ENCODE measurements around the gene CEBPG.

Gene CEBPG

GRCh38 chr19:33382006-33382405, 8.5 kb downstream of the CEBPG start:
- no peak for DNase-seq (ENCODE audit: low read depth, low spot score)

- no peak for DNase-seq (ENCODE audit: low read depth, low spot score)
Measured at GRCh38 chr19:33382982-33383381, 9.5 kb downstream of the CEBPG start.

DNA sequence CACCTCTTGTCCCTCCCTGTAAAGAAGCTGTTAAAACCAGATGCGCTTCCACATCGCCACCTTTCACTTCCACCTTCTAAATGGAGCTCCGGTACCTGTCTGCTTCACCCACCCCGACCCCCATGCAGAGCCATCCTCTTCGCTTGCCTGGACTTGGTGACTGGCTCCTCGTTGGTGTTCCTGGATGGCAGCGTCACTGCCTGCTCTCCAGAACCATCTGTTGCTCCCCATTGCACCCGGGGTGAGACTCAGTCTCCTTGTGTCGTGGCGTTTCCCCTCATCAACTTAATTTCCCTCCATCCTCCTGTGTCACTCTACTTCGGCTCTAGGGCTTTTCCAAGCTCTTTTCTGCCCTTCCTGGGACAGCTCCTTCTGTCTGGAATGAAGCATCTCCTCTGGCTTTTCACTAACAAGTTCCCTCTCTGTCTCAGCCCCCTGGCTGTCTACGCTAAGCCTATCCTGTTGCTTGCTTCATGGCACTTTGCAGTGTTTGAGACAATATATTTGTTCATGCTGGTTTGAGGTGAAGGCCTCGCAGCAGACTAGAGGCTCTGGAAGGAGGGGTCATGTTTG, 10.3 kb downstream of the CEBPG start:
- DNase-seq (ENCODE audit: low read depth, low spot score), result no peak

GRCh38 chr19:33384983-33385382, 11.5 kb downstream of the CEBPG start:
- no peak for DNase-seq (ENCODE audit: low read depth, low spot score)

DNA sequence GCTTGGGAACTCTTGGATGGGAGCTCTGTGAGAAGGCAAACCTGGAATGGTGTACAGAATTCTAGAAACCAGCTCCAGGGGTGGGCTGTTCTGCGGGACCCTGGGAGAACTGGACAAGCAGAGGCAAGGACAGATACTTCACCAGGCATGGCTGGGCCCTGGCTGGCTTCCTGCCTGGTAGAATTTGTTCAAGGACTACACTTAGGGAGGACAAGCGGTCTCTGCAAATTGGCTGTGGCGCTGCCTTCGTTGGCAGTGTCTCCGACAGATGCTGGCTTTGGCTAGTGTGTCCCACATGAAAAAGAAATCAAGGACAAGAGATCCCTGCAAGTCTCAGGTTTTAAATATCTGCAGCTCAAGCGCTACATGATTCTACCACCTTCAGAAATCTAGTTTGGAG, 12.4 kb downstream of the CEBPG start:
- no peak for DNase-seq (ENCODE audit: low read depth, low spot score)

- no peak for DNase-seq (ENCODE audit: low read depth, low spot score)
Measured at GRCh38 chr19:33386361-33386858, 12.9 kb downstream of the CEBPG start.

- no peak for DNase-seq (ENCODE audit: low read depth, low spot score)
Measured at GRCh38 chr19:33387351-33388230, 14.1 kb downstream of the CEBPG start.

DNA sequence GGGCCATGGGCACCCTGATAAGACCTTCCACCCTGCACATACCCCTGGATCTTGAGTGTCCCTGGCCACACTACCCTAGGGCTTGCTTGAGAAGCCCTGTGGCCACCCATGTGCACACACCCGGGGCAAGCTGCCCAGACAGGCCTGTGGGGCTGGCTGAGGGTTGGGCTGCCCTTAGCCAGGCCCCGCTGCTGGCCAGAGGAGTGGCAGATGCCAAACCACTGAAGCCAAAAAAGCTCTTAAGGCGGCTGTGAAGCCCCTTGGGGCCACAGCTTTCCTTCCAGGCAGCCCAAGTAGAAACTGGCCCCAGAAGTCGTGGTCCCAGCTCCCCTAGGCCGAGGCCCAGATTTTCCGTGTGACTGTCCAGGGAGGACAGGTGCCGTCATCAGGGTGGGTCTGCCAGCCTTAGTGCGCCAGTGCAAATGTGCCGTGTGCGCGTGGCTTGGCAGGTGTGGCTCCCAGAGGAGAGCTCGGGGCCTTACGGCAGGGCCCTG, 14.8 kb downstream of the CEBPG start:
- DNase-seq (ENCODE audit: low read depth, low spot score), result no peak

DNA sequence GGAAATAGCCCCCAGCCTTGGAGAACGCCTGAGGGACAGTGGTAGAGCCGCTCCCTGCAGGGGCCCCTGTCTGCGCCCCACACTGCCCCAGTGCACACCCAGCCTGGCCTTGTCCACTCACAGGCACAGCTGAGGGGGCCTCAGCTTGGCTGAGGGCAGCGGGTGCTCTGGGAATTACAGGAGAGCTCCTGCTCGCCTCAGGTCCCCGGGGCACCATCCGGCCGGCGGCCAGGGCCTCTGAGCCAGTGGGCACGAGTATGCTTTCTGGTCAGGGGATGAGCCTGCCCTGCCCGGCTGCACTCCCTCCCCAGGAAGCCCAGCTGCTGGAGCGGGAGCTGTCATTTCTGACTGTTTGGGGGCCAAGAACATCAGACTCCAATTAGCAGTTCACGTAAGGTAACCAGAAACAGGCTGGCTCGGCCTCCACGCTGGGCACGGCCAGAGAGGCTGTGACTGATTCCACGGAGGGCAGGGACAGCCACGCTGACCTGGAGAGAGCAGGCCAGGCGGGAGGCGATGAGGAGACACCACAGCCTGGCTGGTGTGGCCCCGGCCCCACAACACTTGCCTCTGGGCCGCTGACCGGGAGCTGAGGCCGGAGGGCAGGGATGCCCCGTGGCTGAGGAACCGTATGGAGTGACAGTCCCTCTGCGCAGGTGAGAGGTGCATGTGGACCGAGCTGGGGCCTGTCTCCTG, 15.4 kb downstream of the CEBPG start:
- no peak for DNase-seq (ENCODE audit: low read depth, low spot score)

- DNase-seq (ENCODE audit: low read depth, low spot score), result no peak
Measured at GRCh38 chr19:33389421-33390100, 16.1 kb downstream of the CEBPG start.

- DNase-seq (ENCODE audit: low read depth, low spot score), result no peak
Measured at GRCh38 chr19:33390101-33390907, 16.8 kb downstream of the CEBPG start.

DNA sequence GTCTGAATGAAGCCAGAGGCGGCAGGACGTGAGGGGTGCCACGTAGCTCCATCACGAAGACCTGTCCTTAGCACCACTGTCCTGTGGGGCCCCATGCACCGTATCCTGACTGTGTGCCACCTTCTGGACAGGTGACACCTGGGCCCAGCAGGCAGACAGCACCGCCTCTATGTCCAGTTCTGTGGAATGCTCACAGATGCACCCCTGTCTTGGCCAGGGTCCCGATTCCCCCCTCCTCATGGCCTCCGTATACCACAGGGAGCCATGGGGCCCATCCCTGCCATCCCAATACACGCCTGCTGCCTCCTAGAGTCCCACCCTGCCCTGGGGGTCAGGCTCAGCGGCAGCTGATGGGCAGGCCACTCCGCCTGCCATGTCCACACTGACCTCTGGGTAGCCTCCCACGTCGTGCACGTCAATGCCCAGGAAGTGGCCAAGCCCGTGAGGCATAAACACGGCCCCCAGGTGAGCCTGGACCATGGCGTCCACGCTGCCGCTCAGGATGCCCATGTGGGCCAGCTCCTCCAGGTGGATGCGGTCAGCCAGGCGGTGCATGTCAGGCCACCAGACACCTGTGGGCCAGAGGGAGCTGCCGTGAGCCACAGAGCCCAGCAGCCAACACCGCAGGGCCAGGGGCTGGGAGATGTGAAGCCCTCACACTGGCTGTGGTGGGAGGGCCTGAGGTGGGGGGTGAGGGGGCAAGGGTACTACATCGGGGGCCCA, 17.6 kb downstream of the CEBPG start:
- no peak for DNase-seq (ENCODE audit: low read depth, low spot score)

- no peak for DNase-seq (ENCODE audit: low read depth, low spot score)
Measured at GRCh38 chr19:33391631-33392249, 18.2 kb downstream of the CEBPG start.

- no peak for DNase-seq (ENCODE audit: low read depth, low spot score)
Measured at GRCh38 chr19:33392341-33393285, 19.1 kb downstream of the CEBPG start.

GRCh38 chr19:33393286-33394005, 19.9 kb downstream of the CEBPG start:
- no peak for DNase-seq (ENCODE audit: low read depth, low spot score)

- DNase-seq (ENCODE audit: low read depth, low spot score), result no peak
Measured at GRCh38 chr19:33394006-33394722, 20.7 kb downstream of the CEBPG start.
